IPS-15b (cell line): Measurements from ENCODE around the gene IFNL2.
"Not testable (repeated sequence)": the region's sequence is repeated elsewhere in the genome, so short reads cannot be mapped to it uniquely, and the experiment has no call there.

ENCODE experiments used
- H3K27me3 ChIP-seq: one replicate; pipeline ENCODE4 v1.6.1; 2013; ENCODE audit warnings: low read length; ENCODE audit not compliant: control insufficient read depth, insufficient read depth
- H3K36me3 ChIP-seq: one replicate; pipeline ENCODE4 v1.6.1; 2013; ENCODE audit warnings: low read length; ENCODE audit not compliant: control insufficient read depth, insufficient read depth
- H3K4me1 ChIP-seq: one replicate; pipeline ENCODE4 v1.6.1; 2013; ENCODE audit warnings: mild to moderate bottlenecking, low read length; ENCODE audit not compliant: control insufficient read depth, insufficient read depth
- H3K4me3 ChIP-seq: one replicate; pipeline ENCODE4 v1.5.1; 2013; ENCODE audit warnings: low read depth, low read length
- H3K9ac ChIP-seq: one replicate; pipeline ENCODE4 v1.6.1; 2013; ENCODE audit warnings: low read depth, mild to moderate bottlenecking, low read length
- H3K9me3 ChIP-seq: one replicate; pipeline ENCODE4 v1.6.1; 2013; ENCODE audit warnings: mild to moderate bottlenecking, low read length; ENCODE audit not compliant: control insufficient read depth, insufficient read depth

The IFNL2 gene

GRCh38 chr19:39254531-39255345, 13.5 kb upstream of the IFNL2 start:
- no peaks in the 10 kb centered on the region for H3K4me1 ChIP-seq
- H3K9ac ChIP-seq: no peak overlapping the region
- no peak overlapping the region for H3K4me3 ChIP-seq
- H3K27me3 ChIP-seq: peaks cover 11% of the 10 kb centered on the region
- H3K9me3 ChIP-seq: no peaks in the 10 kb centered on the region
- H3K36me3 ChIP-seq: no peaks in the 10 kb centered on the region

DNA sequence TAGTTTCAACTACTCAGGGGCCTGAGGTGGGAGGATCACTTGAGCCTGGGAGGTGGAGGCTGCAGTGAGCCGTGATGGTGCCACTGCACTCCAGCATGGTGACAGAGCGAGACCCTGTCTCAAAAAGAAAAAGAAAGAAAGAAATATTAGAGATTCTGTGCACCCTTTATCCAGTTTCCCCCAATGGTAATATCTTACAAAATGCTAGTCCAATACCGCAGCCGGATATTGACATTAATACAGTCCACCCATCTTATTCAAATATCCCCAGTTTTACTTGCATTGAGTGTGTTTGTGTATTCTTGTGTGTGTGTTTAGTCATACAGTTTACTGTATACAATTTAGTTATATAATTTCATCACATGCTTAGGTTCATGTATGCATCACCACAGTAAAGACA, 11.0 kb upstream of the IFNL2 start:
- Histone ChIP-seq H3K27me3 (peaks cover 10% of the 10 kb centered on the region), H3K4me3 (no peak overlapping the region), H3K9me3 (no peaks in the 10 kb centered on the region), H3K36me3 (no peaks in the 10 kb centered on the region), H3K9ac (no peak overlapping the region), H3K4me1 (no peaks in the 10 kb centered on the region)

- Histone ChIP-seq H3K4me3 (no peak overlapping the region), H3K9ac (no peak overlapping the region), H3K27me3 (peaks cover 48% of the 10 kb centered on the region), H3K9me3 (no peaks in the 10 kb centered on the region), H3K4me1 (no peaks in the 10 kb centered on the region), H3K36me3 (no peaks in the 10 kb centered on the region)
Measured at GRCh38 chr19:39261704-39262103, 6.5 kb upstream of the IFNL2 start.

DNA sequence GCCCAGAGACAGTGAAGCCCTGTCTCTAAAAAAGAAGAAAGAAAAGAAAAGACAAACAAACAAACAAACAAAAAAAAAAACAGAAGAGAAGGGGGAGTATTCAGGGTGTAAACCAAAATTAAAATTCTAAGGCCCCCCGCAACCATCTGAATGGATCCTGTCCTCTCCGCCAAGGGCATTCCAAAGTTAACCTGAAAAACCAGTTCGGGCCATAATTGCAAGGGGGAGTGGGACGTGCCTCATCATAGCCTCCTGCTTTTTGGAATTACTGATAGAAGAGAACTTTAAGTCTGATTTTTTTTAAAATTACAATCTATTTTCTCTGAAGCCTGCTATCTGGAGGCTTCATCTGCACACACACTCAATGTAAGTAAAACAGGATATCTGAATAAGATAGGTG, 5.7 kb upstream of the IFNL2 start:
- peaks cover 52% of the 10 kb centered on the region for H3K27me3 ChIP-seq
- no peak overlapping the region for H3K4me3 ChIP-seq
- no peak overlapping the region for H3K9ac ChIP-seq
- no peaks in the 10 kb centered on the region for H3K4me1 ChIP-seq
- no peaks in the 10 kb centered on the region for H3K36me3 ChIP-seq
- no peaks in the 10 kb centered on the region for H3K9me3 ChIP-seq

DNA sequence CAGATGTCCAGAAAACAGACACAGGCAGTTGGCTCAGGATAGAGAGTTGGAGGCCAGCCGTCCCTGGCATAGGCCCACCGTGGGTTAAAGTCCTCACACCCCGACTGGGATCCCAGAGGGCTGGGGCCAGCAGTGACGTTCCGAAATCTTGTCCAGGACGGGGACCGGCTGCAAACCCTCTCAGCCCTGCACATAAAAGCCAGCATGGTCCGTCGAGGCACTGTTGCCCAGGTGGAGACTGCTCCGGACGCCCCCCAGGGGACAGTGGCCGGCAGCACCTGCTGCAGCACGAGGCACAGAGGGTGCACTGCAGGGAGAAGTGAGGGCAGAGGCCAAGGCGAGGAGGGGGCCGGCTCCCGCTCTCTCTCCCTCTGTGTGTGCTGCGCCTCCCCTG, 4.3 kb upstream of the IFNL2 start:
- no peak overlapping the region for H3K9ac ChIP-seq

DNA sequence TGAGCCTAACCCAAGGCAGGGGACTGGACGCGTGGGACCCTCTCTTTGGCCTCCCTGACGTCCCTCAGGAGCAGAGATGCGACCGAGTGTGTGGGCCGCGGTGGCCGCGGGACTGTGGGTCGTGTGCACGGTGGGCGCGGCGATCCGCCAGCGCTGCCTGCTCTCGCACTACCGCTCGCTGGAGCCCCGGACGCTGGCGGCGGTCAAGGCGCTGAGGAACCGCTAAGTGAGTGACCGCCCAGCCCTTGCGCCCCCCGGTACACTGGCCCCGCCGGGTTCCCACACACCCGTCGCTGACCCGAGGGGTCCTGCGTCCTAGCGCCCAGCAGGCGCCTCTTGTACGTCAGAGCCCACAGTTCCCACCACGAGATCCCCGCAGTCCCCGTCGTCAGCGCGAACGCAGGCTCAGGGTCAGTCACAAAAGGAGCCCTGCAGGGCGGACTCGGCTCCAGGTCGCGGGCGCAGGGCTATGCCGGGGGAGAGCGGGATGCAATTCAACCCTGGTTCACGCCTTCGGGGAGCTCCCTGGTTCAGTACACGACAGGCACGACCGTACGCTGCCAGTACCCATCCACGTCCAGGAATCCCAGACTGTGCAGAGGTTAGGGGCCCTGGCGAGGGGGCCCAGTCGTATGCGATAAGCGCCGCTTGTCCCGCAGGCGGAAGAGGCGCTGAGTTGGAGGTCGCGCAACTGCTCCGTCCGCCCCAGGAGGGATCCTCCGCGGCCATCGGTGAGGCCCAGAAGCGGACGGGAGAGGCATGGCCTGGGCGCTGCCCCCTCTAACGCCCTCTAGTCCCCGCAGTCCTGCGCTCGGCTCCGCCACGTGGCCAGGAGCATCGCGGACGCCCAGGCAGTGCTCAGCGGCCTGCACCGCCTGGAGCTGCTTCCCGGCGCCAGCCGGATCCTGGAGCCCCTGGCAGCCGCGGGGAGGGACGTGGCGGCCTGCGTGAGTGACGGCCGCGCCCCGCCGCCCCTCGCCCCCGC, 3.6 kb upstream of the IFNL2 start:
- Histone ChIP-seq H3K36me3 (no peaks in the 10 kb centered on the region), H3K27me3 (peaks cover 52% of the 10 kb centered on the region), H3K4me1 (no peaks in the 10 kb centered on the region), H3K9me3 (no peaks in the 10 kb centered on the region), H3K9ac (no peak overlapping the region), H3K4me3 (peak overlapping the region; percentile 54)

More for the DNA sequence above, 4.3 kb upstream of the IFNL2 start:
- Histone ChIP-seq H3K4me3 (peak overlapping the region; percentile 54), H3K4me1 (no peaks in the 10 kb centered on the region), H3K27me3 (peaks cover 52% of the 10 kb centered on the region), H3K9me3 (no peaks in the 10 kb centered on the region), H3K36me3 (no peaks in the 10 kb centered on the region)

DNA sequence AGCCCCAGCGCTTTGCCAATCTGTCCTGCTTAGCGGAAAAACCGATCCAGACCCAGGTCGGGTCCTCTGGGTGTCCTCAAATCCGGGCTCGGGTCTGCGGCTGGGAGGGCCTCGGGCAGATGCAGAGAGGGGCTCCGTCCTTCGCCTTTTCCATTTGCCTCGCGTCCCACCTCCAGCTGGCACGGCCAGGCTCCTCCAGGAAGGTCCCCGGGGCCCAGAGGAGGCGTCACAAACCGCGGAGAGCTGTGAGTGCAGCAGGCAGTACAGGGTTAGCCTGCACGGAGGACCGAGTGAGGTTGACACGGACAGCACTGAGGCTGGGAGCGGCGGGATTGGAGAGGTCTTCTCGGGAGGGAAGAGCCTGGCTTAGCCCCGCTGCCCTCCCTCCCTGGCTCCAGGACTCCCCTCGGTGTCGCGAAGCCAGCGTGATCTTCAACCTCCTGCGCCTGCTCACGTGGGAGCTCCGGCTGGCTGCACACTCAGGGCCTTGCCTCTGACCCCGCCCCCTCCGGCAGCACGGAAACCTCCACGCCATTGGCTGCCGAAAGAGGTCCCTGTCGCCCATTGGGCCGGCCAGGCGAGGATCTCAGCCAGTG, 2.8 kb upstream of the IFNL2 start:
- Histone ChIP-seq H3K27me3 (peaks cover 52% of the 10 kb centered on the region), H3K36me3 (no peaks in the 10 kb centered on the region), H3K4me1 (no peaks in the 10 kb centered on the region), H3K9ac (no peak overlapping the region), H3K4me3 (peak overlapping the region; percentile 41), H3K9me3 (no peaks in the 10 kb centered on the region)

DNA sequence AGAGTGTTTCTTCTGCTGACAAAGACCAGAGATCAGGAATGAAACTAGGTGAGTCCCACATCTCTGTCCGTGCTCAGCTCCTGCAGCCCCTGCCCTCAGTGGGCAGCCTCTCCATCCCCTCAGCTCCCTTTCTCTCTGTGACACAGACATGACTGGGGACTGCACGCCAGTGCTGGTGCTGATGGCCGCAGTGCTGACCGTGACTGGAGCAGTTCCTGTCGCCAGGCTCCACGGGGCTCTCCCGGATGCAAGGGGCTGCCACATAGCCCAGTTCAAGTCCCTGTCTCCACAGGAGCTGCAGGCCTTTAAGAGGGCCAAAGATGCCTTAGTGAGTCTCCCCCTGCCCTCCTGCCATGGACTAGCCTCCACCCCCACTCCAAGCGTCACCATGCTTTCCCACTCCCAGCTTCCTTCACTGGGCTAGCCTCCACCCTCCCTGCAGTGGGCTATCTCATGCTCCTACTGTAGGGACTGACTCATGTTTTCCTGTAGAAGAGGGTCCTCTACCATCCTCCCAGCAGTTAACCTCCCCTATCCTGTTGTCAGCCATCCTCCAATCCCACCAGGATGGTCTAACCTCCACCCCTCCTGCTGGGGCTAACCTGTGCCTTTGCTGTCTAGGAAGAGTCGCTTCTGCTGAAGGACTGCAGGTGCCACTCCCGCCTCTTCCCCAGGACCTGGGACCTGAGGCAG, 481 bp downstream of the IFNL2 start:
- H3K9me3 ChIP-seq, H3K4me1 ChIP-seq, H3K36me3 ChIP-seq, H3K4me3 ChIP-seq, H3K9ac ChIP-seq: not testable (repeated sequence)
- H3K27me3 ChIP-seq: peaks cover 30% of the 10 kb centered on the region

- not testable (repeated sequence) for H3K4me1 ChIP-seq, H3K36me3 ChIP-seq, H3K9ac ChIP-seq, H3K4me3 ChIP-seq, H3K9me3 ChIP-seq
- peaks cover 23% of the 10 kb centered on the region for H3K27me3 ChIP-seq
Measured at GRCh38 chr19:39269369-39269768, 1.2 kb downstream of the IFNL2 start.

DNA sequence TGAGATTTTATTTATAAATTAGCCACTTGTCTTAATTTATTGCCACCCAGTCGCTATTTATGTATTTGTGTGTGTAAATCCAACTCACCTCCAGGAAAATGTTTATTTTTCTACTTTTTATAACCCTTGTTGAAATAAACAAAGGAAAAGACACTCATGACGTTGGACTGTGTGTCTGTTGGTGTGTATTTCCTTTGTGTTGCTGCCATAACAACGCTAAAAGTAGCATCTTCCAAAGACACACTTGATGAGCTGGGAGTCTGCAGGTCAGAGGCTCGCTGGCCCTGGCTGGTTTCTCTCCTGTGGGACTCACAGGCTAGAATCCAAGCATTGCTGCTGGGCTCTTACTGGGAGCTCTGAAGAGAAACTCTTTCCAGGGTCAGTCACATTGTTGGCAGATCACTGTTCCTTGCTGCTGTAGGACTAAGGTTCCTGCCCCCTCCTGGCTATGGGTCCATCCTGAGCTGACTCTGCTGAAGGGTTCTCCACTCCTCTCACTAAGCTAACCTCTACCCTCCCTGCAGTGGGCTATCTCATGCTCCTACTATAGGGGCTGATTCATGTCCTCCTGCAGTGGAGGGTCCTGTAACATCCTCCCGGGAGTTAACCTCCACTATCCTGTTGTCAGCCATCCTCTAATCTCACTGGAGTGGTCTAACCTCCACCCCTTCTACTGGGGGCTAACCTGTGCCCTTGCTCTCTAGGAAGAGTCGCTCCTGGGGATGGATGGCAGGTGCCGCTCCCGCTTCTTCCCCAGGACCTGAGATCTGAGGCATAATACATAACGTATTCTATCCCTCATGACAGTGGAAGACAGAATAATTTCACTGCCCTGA, 2.1 kb downstream of the IFNL2 start:
- Histone ChIP-seq H3K4me1 (no peaks in the 10 kb centered on the region), H3K4me3 (no peak overlapping the region), H3K9ac (no peak overlapping the region), H3K27me3 (peaks cover 15% of the 10 kb centered on the region), H3K9me3 (no peaks in the 10 kb centered on the region), H3K36me3 (no peaks in the 10 kb centered on the region)
